AG04449 (cell line): ENCODE data around the gene ADAMTS10.
"Not testable (repeated sequence)": the region's sequence is repeated elsewhere in the genome, so short reads cannot be mapped to it uniquely, and the experiment has no call there.

Experiments used
- CTCF ChIA-PET: fragments of 350-600 bp; formaldehyde crosslinking; extraction: SDS; loops from one replicate; lab custom pipeline; 2021; ENCODE audit warnings: antibody characterized with exemption; lab: Yijun Ruan, JAX
- POLR2A ChIA-PET: fragments of 400-600, 350-600 bp; formaldehyde crosslinking; extraction: SDS; loops from one replicate; lab custom pipeline; 2020; ENCODE audit warnings: antibody characterized with exemption, inconsistent platforms; lab: Yijun Ruan, JAX
- DNase-seq: peaks from one replicate; pipeline ENCODE4 v3.0.0-alpha.2; 2010; ENCODE audit warnings: low read depth, low spot score
- H3K4me3 ChIP-seq: 2 replicates; pipeline ENCODE4 v1.5.1; 2011; ENCODE audit warnings: low read depth, mild to moderate bottlenecking, control low read depth, low read length
- CTCF ChIP-seq: IDR thresholded peaks from one replicate; pipeline ENCODE4 v1.5.1; 2011; ENCODE audit warnings: mild to moderate bottlenecking, moderate library complexity, low read length, control low read depth, inconsistent platforms; ENCODE audit not compliant: insufficient read depth; ENCODE audit errors: missing control alignments

ADAMTS10 gene

GRCh38 chr19:8617984-8618383, 7.5 kb upstream of the ADAMTS10 start:
- no peak for TF ChIP-seq CTCF
- ChIA-PET CTCF (interaction anchor here (1.3 to 6.8 kb wide), 2 partner anchors 12 to 25 kb away, joined by 4 to 49 read pairs; partner anchors contain the start of gene NFILZ), POLR2A (no interaction called here)
- no peak for DNase-seq
- no peak overlapping the region for H3K4me3 ChIP-seq

DNA sequence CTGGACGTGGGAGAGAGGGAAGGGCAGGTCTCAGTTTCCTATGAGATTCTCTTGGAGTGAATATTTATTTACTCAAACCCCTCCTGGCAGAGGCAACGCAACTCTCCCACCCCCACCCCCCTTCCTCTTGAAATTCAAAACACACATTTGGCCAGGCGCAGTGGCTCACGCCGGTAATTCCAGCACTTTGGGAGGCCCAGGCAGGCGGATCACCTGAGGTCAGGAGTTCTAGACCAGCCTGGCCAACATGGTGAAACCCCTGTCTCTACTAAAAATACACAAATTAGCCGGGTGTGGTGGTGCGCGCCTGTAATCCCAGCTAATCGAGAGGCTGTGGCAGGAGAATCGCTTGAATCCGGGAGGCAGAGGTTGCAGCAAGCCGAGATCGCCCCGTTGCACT, 6.8 kb upstream of the ADAMTS10 start:
- POLR2A ChIA-PET, DNase-seq, H3K4me3 ChIP-seq: not testable (repeated sequence)
- CTCF ChIA-PET: interaction anchor here (1.1 to 6.8 kb wide), 5 partner anchors 13 to 75 kb away, joined by 3 to 49 read pairs (median 4); partner anchors contain the start of gene NFILZ

DNA sequence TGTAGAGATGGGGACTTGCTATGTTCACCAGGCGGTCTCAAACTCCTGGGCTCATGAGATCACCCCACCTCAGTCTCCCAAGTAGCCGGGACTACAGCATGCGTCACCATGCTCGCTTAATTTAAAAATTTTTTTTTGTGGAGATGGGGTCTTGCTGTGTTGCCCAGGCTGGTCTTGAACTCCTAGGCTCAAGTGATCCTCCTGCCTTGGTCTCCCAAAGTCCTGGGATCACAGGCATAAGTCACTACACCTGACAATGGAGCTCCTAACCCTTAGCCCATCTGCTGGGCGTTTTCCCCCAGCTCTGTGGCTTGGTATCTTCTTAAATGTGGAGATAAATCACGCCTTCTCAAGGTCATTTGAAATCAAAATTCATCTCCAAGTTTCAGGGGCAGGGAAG, 6.3 kb upstream of the ADAMTS10 start:
- TF ChIP-seq CTCF: no peak
- ChIA-PET CTCF (interaction anchor here (1.1 to 6.8 kb wide), 6 partner anchors 13 to 75 kb away, joined by 3 to 49 read pairs (median 6); partner anchors contain the start of gene NFILZ), POLR2A (no interaction called here)
- no peak for DNase-seq
- no peak overlapping the region for H3K4me3 ChIP-seq

DNA sequence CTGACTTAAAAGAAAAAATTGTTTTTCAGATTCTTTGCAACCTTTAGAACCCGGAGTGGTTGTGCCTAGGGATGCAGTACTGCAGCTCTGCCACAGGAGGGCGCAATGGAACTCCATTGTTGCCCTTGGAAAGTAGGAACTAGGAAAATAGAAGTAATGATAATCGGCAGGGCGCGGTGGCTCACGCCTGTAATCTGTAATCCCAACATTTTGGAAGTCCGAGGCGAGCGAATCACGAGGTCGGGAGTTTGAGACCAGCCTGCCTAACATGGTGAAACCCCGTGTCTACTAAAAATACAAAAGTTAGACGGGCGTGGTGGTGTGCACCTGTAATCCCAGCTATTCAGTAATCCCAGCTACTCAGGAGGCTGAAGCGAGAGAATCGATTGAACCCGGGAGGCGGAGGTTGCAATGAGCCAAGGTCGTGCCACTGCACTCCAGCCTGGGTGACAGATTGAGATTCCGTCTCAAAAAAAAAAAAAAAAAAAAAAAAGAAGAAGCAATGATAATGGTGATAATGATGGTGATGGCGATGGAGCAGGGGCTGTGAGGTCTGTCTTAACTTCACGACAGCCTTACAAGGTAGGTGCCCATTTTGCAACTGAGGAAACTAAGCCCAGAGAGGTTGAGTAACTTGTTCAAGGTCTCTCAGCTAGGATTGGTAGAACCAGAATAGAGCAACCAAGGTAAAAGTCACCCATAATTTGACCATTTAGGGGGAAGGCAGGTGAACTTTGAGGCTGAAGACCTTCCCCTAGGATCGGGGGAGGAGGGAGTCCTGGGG, 5.5 kb upstream of the ADAMTS10 start:
- no peak overlapping the region for H3K4me3 ChIP-seq
- TF ChIP-seq CTCF: peak; percentile 83
- ChIA-PET CTCF (interaction anchor here (0.6 to 6.8 kb wide), 10 partner anchors 8 to 465 kb away, joined by 3 to 49 read pairs (median 3); partner anchors contain the start of gene NFILZ), POLR2A (no interaction called here)
- DNase-seq: no peak

GRCh38 chr19:8615024-8615423, 4.5 kb upstream of the ADAMTS10 start:
- ChIA-PET POLR2A (no interaction called here), CTCF (interaction anchor here (0.8 to 6.8 kb wide), 7 partner anchors 15 to 466 kb away, joined by 3 to 49 read pairs (median 4); partner anchors contain the start of gene NFILZ)
- no peak overlapping the region for H3K4me3 ChIP-seq
- TF ChIP-seq CTCF: no peak
- no peak for DNase-seq

DNA sequence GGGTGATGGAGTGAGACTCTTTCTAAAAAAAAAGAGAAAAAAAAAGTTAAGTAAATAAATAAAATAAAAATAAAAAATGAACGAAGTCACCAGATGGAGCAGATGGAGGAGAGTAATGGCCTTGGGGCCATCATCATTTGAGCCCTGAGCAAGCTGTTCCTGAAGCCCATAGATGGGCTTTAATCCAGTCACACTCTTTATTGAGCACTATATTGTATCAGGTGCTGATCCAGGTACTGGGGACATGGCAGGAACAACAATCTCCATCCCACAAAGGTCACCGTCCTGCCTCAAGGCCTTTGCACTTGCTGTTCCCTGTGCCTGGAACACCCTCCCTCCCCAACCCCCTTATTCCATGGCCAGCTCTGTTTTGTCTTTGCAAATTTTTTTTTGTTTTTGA, 3.9 kb upstream of the ADAMTS10 start:
- ChIA-PET CTCF (interaction anchor here (0.8 to 6.8 kb wide), 6 partner anchors 15 to 291 kb away, joined by 3 to 49 read pairs (median 4); no protein-coding TSS in a partner anchor), POLR2A (no interaction called here)

More for the DNA sequence above, 3.9 kb upstream of the ADAMTS10 start:
- no peak for TF ChIP-seq CTCF
- DNase-seq: no peak
- no peak overlapping the region for H3K4me3 ChIP-seq
